HepG2 (cell line): Measurements from ENCODE around the gene FGF14. TPM values are rescaled to one million over a fixed set of nuclear protein-coding genes. Genes with fewer than 3 reads are reported as not detected.

Experiments used
- ARHGAP35 ChIP-seq: sonication (generic); formaldehyde crosslinking; IDR thresholded peaks from 2 replicates; pipeline ENCODE4 v1.9.0; 2022; ENCODE audit warnings: mild to moderate bottlenecking, inconsistent platforms, moderate library complexity, missing genetic modification reagents, borderline replicate concordance
- HBP1 ChIP-seq: IDR thresholded peaks from 2 replicates; pipeline ENCODE4 v1.6.1; 2016; ENCODE audit warnings: low read depth, control low read depth
- HNRNPUL1 ChIP-seq: fragments of 200-400 bp; formaldehyde crosslinking; IDR thresholded peaks from 2 replicates; pipeline ENCODE4 v1.6.1; 2017; ENCODE audit warnings: low read depth, mild to moderate bottlenecking, low read length, moderate library complexity
- RCOR2 ChIP-seq: IDR thresholded peaks from 2 replicates; pipeline ENCODE4 v1.6.1; 2016; ENCODE audit warnings: missing biosample characterization, missing genetic modification reagents
- THAP7 ChIP-seq: sonication (generic); formaldehyde crosslinking; IDR thresholded peaks from 2 replicates; pipeline ENCODE4 v1.8.1; 2023; ENCODE audit warnings: mild to moderate bottlenecking, missing genetic modification reagents
- U2AF2 ChIP-seq: fragments of 200-400 bp; formaldehyde crosslinking; IDR thresholded peaks from 2 replicates; pipeline ENCODE4 v1.6.1; 2017; ENCODE audit warnings: low read depth, mild to moderate bottlenecking, low read length
- ZNF20 ChIP-seq: sonication (generic); formaldehyde crosslinking; IDR thresholded peaks from 2 replicates; pipeline ENCODE4 v1.4.0; 2020; ENCODE audit warnings: mild to moderate bottlenecking, moderate library complexity, missing genetic modification reagents
- ZNF550 ChIP-seq: sonication (generic); formaldehyde crosslinking; IDR thresholded peaks from 2 replicates; pipeline ENCODE4 v1.4.0; 2020; ENCODE audit warnings: mild to moderate bottlenecking, missing genetic modification reagents, borderline replicate concordance
- ZNF580 ChIP-seq: IDR thresholded peaks from 2 replicates; pipeline ENCODE4 v1.6.1; 2016; ENCODE audit warnings: low read depth, borderline replicate concordance
- ZNF652 ChIP-seq: IDR thresholded peaks from 2 replicates; pipeline ENCODE4 v1.6.1; 2016; ENCODE audit warnings: low read depth, borderline replicate concordance
- polyA plus RNA-seq, 8 experiments: library from polyadenylated mRNA; depleted of rRNA in 3 of 8; stranded (reverse) in 7 of 8; unstranded in 1 of 8; fragments of >200 nt; fragmentation: Illumina TruSeq in 4 of 8; extraction: Trizol in 4 of 8; gene quantifications; 2 replicates each; pipeline versions ENCODE4 v1.2.1 to v1.2.3, GENCODE V29; 2011 to 2016; ENCODE audit warnings: low read depth in 4 of 8, missing spikeins in 1 of 8, mixed read lengths in 1 of 8; ENCODE audit not compliant: insufficient read depth in 1 of 8
- total RNA-seq, 5 experiments: library from RNA; depleted of rRNA; stranded (reverse); fragments of >200 nt; fragmentation: Illumina TruSeq; extraction: Trizol; gene quantifications; 2 replicates each; pipeline ENCODE4 v1.2.3, GENCODE V29; 2016; ENCODE audit warnings: low read depth in 1 of 5
- TF ChIP-seq, protein P1 (sequence below): sonication (generic); formaldehyde crosslinking; IDR thresholded peaks from 2 replicates; pipeline ENCODE4 v1.4.0; 2020; ENCODE audit warnings: missing genetic modification reagents
- TF ChIP-seq, protein P2 (sequence below): sonication (generic); formaldehyde crosslinking; IDR thresholded peaks from 2 replicates; pipeline ENCODE4 v1.4.0; 2020; ENCODE audit warnings: missing genetic modification reagents

FGF14 gene
- total and polyA plus RNA-seq, 2 of the 13 experiments (the other 11 are each of a cell fraction or from before 2014, with no cell fraction given), result not detected

GRCh38 chr13:102374233-102374632 is 27.6 kb downstream of the FGF14 start (continued):
- TF ChIP-seq, protein P1, sequence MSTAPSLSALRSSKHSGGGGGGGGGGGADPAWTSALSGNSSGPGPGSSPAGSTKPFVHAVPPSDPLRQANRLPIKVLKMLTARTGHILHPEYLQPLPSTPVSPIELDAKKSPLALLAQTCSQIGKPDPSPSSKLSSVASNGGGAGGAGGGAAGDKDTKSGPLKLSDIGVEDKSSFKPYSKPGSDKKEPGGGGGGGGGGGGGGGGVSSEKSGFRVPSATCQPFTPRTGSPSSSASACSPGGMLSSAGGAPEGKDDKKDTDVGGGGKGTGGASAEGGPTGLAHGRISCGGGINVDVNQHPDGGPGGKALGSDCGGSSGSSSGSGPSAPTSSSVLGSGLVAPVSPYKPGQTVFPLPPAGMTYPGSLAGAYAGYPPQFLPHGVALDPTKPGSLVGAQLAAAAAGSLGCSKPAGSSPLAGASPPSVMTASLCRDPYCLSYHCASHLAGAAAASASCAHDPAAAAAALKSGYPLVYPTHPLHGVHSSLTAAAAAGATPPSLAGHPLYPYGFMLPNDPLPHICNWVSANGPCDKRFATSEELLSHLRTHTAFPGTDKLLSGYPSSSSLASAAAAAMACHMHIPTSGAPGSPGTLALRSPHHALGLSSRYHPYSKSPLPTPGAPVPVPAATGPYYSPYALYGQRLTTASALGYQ (CRISPR knock-in tag), result no peak
- TF ChIP-seq ZNF20, result no peak
- TF ChIP-seq ZNF652 (CRISPR knock-in tag), result no peak
- no peak for TF ChIP-seq HNRNPUL1
- TF ChIP-seq, protein P2, sequence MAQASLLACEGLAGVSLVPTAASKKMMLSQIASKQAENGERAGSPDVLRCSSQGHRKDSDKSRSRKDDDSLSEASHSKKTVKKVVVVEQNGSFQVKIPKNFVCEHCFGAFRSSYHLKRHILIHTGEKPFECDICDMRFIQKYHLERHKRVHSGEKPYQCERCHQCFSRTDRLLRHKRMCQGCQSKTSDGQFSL (CRISPR knock-in tag), result no peak
- TF ChIP-seq HBP1 (CRISPR knock-in tag), result no peak
- no peak for TF ChIP-seq RCOR2
- no peak for TF ChIP-seq U2AF2
- TF ChIP-seq ZNF550 (CRISPR knock-in tag), result no peak
- no peak for TF ChIP-seq ZNF580 (CRISPR knock-in tag)
- no peak for TF ChIP-seq THAP7 (CRISPR knock-in tag)
- no peak for TF ChIP-seq ARHGAP35 (CRISPR knock-in tag)
